Ishikawa (cell line): ENCODE data around the gene NDST3.
A peak's percentile ranks its signal among the peaks of the same experiment; 100 is the strongest.

Experiments used
- CEBPB ChIP-seq: IDR thresholded peaks from 2 replicates; pipeline ENCODE4 v1.6.1; 2012
- CREB1 ChIP-seq: IDR thresholded peaks from 2 replicates; pipeline ENCODE4 v1.6.1; 2012; ENCODE audit warnings: low read depth
- EGR1 ChIP-seq: IDR thresholded peaks from 2 replicates; pipeline ENCODE4 v1.6.1; 2012
- EP300 ChIP-seq: IDR thresholded peaks from 2 replicates; pipeline ENCODE4 v1.6.1; 2012; ENCODE audit warnings: borderline replicate concordance
- FOXM1 ChIP-seq: IDR thresholded peaks from 2 replicates; pipeline ENCODE4 v1.6.1; 2012; ENCODE audit warnings: low read depth, borderline replicate concordance
- NFIC ChIP-seq: IDR thresholded peaks from 2 replicates; pipeline ENCODE4 v1.6.1; 2012
- RAD21 ChIP-seq: IDR thresholded peaks from 2 replicates; pipeline ENCODE4 v1.6.1; 2012; ENCODE audit warnings: low read depth
- TAF1 ChIP-seq: IDR thresholded peaks from 2 replicates; pipeline ENCODE4 v1.6.1; 2012; ENCODE audit warnings: low read depth, mild to moderate bottlenecking
- TCF12 ChIP-seq: IDR thresholded peaks from 2 replicates; pipeline ENCODE4 v1.6.1; 2012; ENCODE audit warnings: low read depth
- TEAD4 ChIP-seq: IDR thresholded peaks from 2 replicates; pipeline ENCODE4 v1.6.1; 2012
- YY1 ChIP-seq: IDR thresholded peaks from 2 replicates; pipeline ENCODE4 v1.6.1; 2012; ENCODE audit warnings: low read depth
- ZBTB7A ChIP-seq: IDR thresholded peaks from 2 replicates; pipeline ENCODE4 v1.6.1; 2012; ENCODE audit warnings: low read depth
- TF ChIP-seq, protein P1 (sequence below): IDR thresholded peaks from 2 replicates; pipeline ENCODE4 v1.6.1; 2012; ENCODE audit warnings: low read depth, mild to moderate bottlenecking
- TF ChIP-seq, protein P2 (sequence below): IDR thresholded peaks from 2 replicates; pipeline ENCODE4 v1.6.1; 2012
- TF ChIP-seq, protein P3 (sequence below): IDR thresholded peaks from 2 replicates; pipeline ENCODE4 v1.6.1; 2012

Gene NDST3

DNA sequence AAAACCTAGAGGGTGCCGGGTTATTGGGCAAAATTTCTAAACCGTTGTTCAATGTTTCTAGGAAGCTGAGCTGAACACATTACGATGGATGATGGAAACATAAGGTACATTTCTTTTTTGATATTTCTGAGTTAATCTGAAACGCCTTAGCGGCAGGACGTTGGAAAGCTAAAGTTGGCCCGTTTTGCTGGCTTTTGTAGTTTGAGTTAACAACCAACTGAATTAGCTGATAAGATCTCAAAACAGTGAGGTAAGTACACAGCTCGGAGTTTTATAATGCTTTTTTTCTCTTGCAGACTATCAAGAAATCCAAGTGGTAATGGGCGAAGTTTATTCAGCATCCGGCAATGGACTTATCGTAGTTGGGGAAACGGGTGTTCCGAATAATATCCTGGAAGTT lies 245.0 kb downstream of the NDST3 start:
- TF ChIP-seq FOXM1 = no peak
- TF ChIP-seq, protein P1, sequence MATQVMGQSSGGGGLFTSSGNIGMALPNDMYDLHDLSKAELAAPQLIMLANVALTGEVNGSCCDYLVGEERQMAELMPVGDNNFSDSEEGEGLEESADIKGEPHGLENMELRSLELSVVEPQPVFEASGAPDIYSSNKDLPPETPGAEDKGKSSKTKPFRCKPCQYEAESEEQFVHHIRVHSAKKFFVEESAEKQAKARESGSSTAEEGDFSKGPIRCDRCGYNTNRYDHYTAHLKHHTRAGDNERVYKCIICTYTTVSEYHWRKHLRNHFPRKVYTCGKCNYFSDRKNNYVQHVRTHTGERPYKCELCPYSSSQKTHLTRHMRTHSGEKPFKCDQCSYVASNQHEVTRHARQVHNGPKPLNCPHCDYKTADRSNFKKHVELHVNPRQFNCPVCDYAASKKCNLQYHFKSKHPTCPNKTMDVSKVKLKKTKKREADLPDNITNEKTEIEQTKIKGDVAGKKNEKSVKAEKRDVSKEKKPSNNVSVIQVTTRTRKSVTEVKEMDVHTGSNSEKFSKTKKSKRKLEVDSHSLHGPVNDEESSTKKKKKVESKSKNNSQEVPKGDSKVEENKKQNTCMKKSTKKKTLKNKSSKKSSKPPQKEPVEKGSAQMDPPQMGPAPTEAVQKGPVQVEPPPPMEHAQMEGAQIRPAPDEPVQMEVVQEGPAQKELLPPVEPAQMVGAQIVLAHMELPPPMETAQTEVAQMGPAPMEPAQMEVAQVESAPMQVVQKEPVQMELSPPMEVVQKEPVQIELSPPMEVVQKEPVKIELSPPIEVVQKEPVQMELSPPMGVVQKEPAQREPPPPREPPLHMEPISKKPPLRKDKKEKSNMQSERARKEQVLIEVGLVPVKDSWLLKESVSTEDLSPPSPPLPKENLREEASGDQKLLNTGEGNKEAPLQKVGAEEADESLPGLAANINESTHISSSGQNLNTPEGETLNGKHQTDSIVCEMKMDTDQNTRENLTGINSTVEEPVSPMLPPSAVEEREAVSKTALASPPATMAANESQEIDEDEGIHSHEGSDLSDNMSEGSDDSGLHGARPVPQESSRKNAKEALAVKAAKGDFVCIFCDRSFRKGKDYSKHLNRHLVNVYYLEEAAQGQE = no peak

DNA sequence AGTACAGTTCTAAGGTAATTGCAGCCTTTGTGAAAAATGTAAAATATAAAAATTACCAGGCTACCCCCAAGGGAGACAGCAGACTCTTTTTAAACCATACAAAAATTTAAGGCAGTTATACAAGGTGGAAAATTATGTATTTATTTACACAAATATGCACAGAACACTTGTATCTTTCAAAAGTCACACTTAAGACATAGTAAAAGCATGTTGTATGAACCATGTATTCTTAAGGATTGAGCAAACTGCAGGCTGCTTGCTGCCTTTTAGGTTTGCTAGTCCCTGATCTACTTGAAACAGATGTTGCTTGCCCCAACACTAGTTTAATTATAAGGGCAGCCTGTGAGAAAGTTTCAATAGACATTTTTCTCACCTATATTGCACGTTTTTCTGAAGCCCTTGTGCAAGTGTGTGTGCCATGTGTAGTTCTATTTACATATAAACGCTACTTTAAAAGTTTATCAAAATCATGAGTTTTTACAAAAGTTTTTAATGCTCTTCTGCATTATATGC lies 245.7 kb downstream of the NDST3 start:
- TF ChIP-seq RAD21 = no peak
- no peak for TF ChIP-seq EP300
- TF ChIP-seq EGR1 = no peak
- no peak for TF ChIP-seq CEBPB
- no peak for TF ChIP-seq TAF1
- no peak for TF ChIP-seq NFIC
- TF ChIP-seq, protein P2, sequence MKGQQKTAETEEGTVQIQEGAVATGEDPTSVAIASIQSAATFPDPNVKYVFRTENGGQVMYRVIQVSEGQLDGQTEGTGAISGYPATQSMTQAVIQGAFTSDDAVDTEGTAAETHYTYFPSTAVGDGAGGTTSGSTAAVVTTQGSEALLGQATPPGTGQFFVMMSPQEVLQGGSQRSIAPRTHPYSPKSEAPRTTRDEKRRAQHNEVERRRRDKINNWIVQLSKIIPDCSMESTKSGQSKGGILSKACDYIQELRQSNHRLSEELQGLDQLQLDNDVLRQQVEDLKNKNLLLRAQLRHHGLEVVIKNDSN = no peak
- TF ChIP-seq FOXM1 = no peak
- TF ChIP-seq, protein P3, sequence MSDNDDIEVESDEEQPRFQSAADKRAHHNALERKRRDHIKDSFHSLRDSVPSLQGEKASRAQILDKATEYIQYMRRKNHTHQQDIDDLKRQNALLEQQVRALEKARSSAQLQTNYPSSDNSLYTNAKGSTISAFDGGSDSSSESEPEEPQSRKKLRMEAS = no peak
- TF ChIP-seq YY1 = no peak
- no peak for TF ChIP-seq ZBTB7A
- TF ChIP-seq TEAD4 = no peak
- TF ChIP-seq TCF12 = no peak

DNA sequence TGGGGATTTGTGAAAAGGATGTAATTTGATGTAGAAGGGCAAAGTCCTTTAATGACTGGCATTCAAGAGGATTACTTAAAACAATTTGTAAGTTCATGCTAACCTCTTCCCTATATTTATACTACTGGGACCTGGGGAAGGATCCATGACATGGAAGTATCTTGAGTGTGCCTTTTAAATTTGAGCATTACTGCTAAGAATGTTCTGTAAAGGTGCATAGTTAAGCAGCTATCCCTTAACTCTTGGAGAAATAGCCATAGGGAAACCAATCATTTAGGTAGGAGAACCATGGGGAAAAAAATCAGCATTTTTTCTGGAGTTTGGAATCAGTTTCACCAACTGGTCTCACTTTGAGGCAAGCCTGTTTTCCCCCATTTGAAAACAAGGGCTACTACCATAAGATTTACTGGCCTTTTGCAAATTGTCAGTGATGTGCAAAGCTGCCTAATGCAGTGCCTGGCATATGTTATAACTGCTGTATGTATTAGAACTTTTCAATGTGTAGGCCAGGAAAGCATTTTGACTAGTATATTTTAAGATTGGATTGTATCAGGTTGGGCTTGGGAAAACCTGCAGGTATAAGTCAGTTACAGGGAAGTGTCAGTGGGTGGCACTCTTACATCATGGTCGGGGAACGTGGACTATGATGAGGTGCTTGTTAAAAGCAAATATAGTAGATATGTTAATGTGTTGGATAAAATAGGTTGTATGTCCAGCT lies 246.4 kb downstream of the NDST3 start:
- TF ChIP-seq EGR1 = no peak
- TF ChIP-seq, protein P3 = no peak; the same call in 1 of the 2 replicates
- 0 out of 2 replicates have a peak, but pooled peaks have one; percentile 8 for TF ChIP-seq TEAD4
- TF ChIP-seq CEBPB = no peak
- TF ChIP-seq RAD21 = peak; percentile 65
- no peak for TF ChIP-seq CREB1
- 0 out of 2 replicates have a peak, but pooled peaks have one; percentile 27 for TF ChIP-seq FOXM1

DNA sequence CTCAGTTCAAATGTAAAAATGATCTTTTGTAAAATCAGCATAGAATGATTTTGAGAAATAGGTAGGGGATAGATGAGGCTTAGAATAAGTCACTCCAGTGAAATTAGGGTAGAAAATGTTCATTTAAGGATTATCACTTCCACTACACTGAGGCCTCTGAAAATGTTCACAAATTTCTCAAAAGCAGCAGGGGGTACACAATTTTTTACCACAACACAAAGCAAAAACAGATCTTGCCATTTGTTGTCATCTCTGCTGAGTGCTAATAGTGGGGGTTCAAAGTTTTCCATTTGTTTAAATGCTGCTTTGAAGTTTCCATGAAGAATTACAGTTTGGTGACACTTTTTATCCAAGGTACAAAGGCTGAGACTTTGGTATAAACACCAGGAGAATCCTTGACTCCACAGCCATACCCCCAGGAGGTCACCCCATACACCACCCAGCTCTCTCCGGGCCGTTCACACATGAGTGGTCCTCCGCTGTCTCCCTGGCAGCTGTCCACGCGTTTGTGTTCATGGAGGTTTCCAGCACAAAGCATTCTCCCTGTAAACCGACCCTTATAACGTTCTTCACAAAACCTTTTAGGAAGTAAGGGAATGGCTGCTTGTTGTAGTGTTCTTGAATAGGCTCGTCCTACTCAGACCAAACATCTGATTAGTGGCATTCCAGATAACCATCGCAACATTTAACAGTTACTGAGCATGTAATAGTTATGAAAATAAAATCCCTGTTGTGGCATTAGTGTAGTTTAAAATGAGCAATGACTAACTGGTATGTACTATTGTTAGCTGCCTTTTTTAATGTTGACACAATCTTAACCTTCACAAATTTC lies 247.5 kb downstream of the NDST3 start:
- no peak for TF ChIP-seq EGR1
- peak; percentile 71 for TF ChIP-seq NFIC
- no peak for TF ChIP-seq TEAD4
- TF ChIP-seq EP300 = peak; percentile 29; the same call in 1 of the 2 replicates
- peak; percentile 59; the same call in 1 of the 2 replicates for TF ChIP-seq YY1
- TF ChIP-seq, protein P2 = 0 out of 2 replicates have a peak, but pooled peaks have one; percentile 11
- TF ChIP-seq, protein P3 = peak; percentile 26; the same call in 1 of the 2 replicates
- TF ChIP-seq, protein P1 = peak; percentile 18; the same call in 1 of the 2 replicates
- TF ChIP-seq TCF12 = peak; percentile 43; the same call in 1 of the 2 replicates

DNA sequence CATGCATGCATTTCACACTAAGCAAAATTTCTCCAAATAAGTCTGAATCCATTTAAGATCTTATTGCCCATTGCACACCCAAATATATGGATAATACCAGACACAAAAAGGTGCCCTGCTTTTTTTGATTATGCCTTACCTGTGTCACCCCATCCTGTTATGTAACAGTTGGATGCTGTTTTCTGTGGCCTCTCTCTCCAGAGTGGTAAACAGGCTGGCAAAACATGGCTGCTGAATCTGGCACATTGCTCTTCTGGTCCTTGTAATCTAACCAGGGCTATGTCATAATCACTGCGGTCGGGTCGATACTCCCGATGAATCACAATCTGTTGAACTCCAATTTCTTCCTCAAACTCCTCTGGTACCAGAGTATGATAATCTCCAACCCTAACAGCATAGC lies 248.4 kb downstream of the NDST3 start:
- TF ChIP-seq EGR1 = no peak
- TF ChIP-seq, protein P2 = no peak
- no peak for TF ChIP-seq NFIC
- no peak for TF ChIP-seq CREB1
- TF ChIP-seq FOXM1 = no peak
- TF ChIP-seq TEAD4 = no peak
- TF ChIP-seq, protein P1 = no peak
- TF ChIP-seq CEBPB = no peak
- no peak for TF ChIP-seq EP300
- no peak for TF ChIP-seq TAF1
- TF ChIP-seq RAD21 = no peak
- TF ChIP-seq, protein P3 = no peak
- no peak for TF ChIP-seq ZBTB7A
- no peak for TF ChIP-seq TCF12
- TF ChIP-seq YY1 = no peak
